HEK293 (cell line): ENCODE results near the gene SRP9.

Source experiments
- BCL11A ChIP-seq: fragments of 450-650 bp; formaldehyde crosslinking; IDR thresholded peaks from 2 replicates; pipeline ENCODE4 v1.5.1; 2016; ENCODE audit warnings: low read depth, missing biosample characterization, missing genetic modification characterization
- EGR2 ChIP-seq: fragments of 450-650 bp; formaldehyde crosslinking; IDR thresholded peaks from 2 replicates; pipeline ENCODE4 v1.5.1; 2016; ENCODE audit warnings: low read depth, missing biosample characterization, missing genetic modification characterization
- GLIS1 ChIP-seq: fragments of 450-650 bp; formaldehyde crosslinking; IDR thresholded peaks from 2 replicates; pipeline ENCODE4 v1.5.1; 2016; ENCODE audit warnings: missing biosample characterization, missing genetic modification characterization
- HOXD13 ChIP-seq: sonication (generic); formaldehyde crosslinking; IDR thresholded peaks from 2 replicates; pipeline ENCODE4 v1.8.0; 2022; ENCODE audit warnings: missing genetic modification reagents, borderline replicate concordance
- IKZF3 ChIP-seq: fragments of 450-650 bp; IDR thresholded peaks from 2 replicates; pipeline ENCODE4 v1.5.0; 2018; ENCODE audit warnings: missing biosample characterization, mild to moderate bottlenecking, missing genetic modification characterization, moderate library complexity
- MEIS1 ChIP-seq: sonication (generic); formaldehyde crosslinking; IDR thresholded peaks from 2 replicates; pipeline ENCODE4 v1.8.1; 2022; ENCODE audit warnings: missing genetic modification reagents, mild to moderate bottlenecking, borderline replicate concordance
- MYNN ChIP-seq: fragments of 450-650 bp; formaldehyde crosslinking; IDR thresholded peaks from 2 replicates; pipeline ENCODE4 v1.5.1; 2016; ENCODE audit warnings: missing biosample characterization, missing genetic modification characterization, borderline replicate concordance
- REPIN1 ChIP-seq: fragments of 450-650 bp; formaldehyde crosslinking; IDR thresholded peaks from 2 replicates; pipeline ENCODE4 v1.5.1; 2017; ENCODE audit warnings: missing biosample characterization, missing genetic modification characterization, low read depth
- SALL2 ChIP-seq: fragments of 450-650 bp; formaldehyde crosslinking; IDR thresholded peaks from 2 replicates; pipeline ENCODE4 v1.5.0; 2017; ENCODE audit warnings: missing biosample characterization, mild to moderate bottlenecking, missing genetic modification characterization, borderline replicate concordance
- TRIM28 ChIP-seq: IDR thresholded peaks from 2 replicates; pipeline ENCODE4 v1.6.1; 2011; ENCODE audit warnings: low read length, control low read depth, borderline replicate concordance
- YY2 ChIP-seq: fragments of 450-650 bp; formaldehyde crosslinking; IDR thresholded peaks from 2 replicates; pipeline ENCODE4 v1.5.1; 2016; ENCODE audit warnings: missing biosample characterization, missing genetic modification characterization
- ZFP3 ChIP-seq: fragments of 450-650 bp; formaldehyde crosslinking; IDR thresholded peaks from 2 replicates; pipeline ENCODE4 v1.5.1; 2016; ENCODE audit warnings: low read depth, missing biosample characterization, missing genetic modification characterization
- ZNF114 ChIP-seq: fragments of 450-650 bp; formaldehyde crosslinking; IDR thresholded peaks from 2 replicates; pipeline ENCODE4 v1.5.0; 2017; ENCODE audit warnings: missing biosample characterization, missing genetic modification characterization
- ZNF138 ChIP-seq: fragments of 450-650 bp; formaldehyde crosslinking; IDR thresholded peaks from 2 replicates; pipeline ENCODE4 v1.5.1; 2016; ENCODE audit warnings: missing biosample characterization, missing genetic modification characterization, borderline replicate concordance
- ZNF155 ChIP-seq: fragments of 450-650 bp; formaldehyde crosslinking; IDR thresholded peaks from 2 replicates; pipeline ENCODE4 v1.5.1; 2016; ENCODE audit warnings: missing biosample characterization, missing genetic modification characterization
- ZNF175 ChIP-seq: fragments of 450-650 bp; formaldehyde crosslinking; IDR thresholded peaks from 2 replicates; pipeline ENCODE4 v1.5.1; 2016; ENCODE audit warnings: missing biosample characterization, missing genetic modification characterization
- ZNF214 ChIP-seq: fragments of 450-650 bp; formaldehyde crosslinking; IDR thresholded peaks from 2 replicates; pipeline ENCODE4 v1.5.1; 2017; ENCODE audit warnings: missing biosample characterization, mild to moderate bottlenecking, missing genetic modification characterization, borderline replicate concordance
- ZNF24 ChIP-seq: fragments of 450-650 bp; formaldehyde crosslinking; IDR thresholded peaks from 2 replicates; pipeline ENCODE4 v1.5.1; 2016; ENCODE audit warnings: missing biosample characterization, missing genetic modification characterization
- ZNF248 ChIP-seq: fragments of 450-650 bp; formaldehyde crosslinking; IDR thresholded peaks from 2 replicates; pipeline ENCODE4 v1.5.1; 2017; ENCODE audit warnings: missing biosample characterization, missing genetic modification characterization
- ZNF266 ChIP-seq: fragments of 450-650 bp; formaldehyde crosslinking; IDR thresholded peaks from 2 replicates; pipeline ENCODE4 v1.5.1; 2016; ENCODE audit warnings: missing biosample characterization, missing genetic modification characterization, low read depth
- ZNF324 ChIP-seq: fragments of 450-650 bp; formaldehyde crosslinking; IDR thresholded peaks from 2 replicates; pipeline ENCODE4 v1.5.1; 2016; ENCODE audit warnings: missing biosample characterization, missing genetic modification characterization
- ZNF335 ChIP-seq: fragments of 450-650 bp; formaldehyde crosslinking; conservative IDR thresholded peaks from 2 replicates; pipeline ENCODE4 v1.5.1; 2016; ENCODE audit warnings: missing biosample characterization, missing genetic modification characterization
- ZNF391 ChIP-seq: fragments of 450-650 bp; formaldehyde crosslinking; IDR thresholded peaks from 2 replicates; pipeline ENCODE4 v1.5.1; 2016; ENCODE audit warnings: low read depth, missing biosample characterization, missing genetic modification characterization, borderline replicate concordance
- ZNF433 ChIP-seq: fragments of 450-650 bp; formaldehyde crosslinking; IDR thresholded peaks from 2 replicates; pipeline ENCODE4 v1.5.1; 2016; ENCODE audit warnings: missing biosample characterization, missing genetic modification characterization, low read depth
- ZNF514 ChIP-seq: fragments of 450-650 bp; formaldehyde crosslinking; IDR thresholded peaks from 2 replicates; pipeline ENCODE4 v1.5.1; 2016; ENCODE audit warnings: missing biosample characterization, missing genetic modification characterization
- ZNF585B ChIP-seq: fragments of 450-650 bp; formaldehyde crosslinking; IDR thresholded peaks from 2 replicates; pipeline ENCODE4 v1.5.1; 2016; ENCODE audit warnings: missing biosample characterization, missing genetic modification characterization
- ZXDB ChIP-seq: fragments of 450-650 bp; formaldehyde crosslinking; IDR thresholded peaks from 2 replicates; pipeline ENCODE4 v1.5.1; 2016; ENCODE audit warnings: missing biosample characterization, missing genetic modification characterization
- TF ChIP-seq, protein P1 (sequence below): fragments of 450-650 bp; formaldehyde crosslinking; IDR thresholded peaks from 2 replicates; pipeline ENCODE4 v1.5.1; 2016; ENCODE audit warnings: missing biosample characterization, missing genetic modification characterization
- TF ChIP-seq, protein P2 (sequence below): fragments of 450-650 bp; formaldehyde crosslinking; IDR thresholded peaks from 2 replicates; pipeline ENCODE4 v1.5.0; 2017; ENCODE audit warnings: missing biosample characterization, missing genetic modification characterization, borderline replicate concordance
- TF ChIP-seq, protein P3 (sequence below): fragments of 450-650 bp; formaldehyde crosslinking; IDR thresholded peaks from 2 replicates; pipeline ENCODE4 v1.5.1; 2016; ENCODE audit warnings: missing biosample characterization, missing genetic modification characterization
- TF ChIP-seq, protein P4 (sequence below): sonication (generic); formaldehyde crosslinking; IDR thresholded peaks from 2 replicates; pipeline ENCODE4 v1.8.1; 2022; ENCODE audit warnings: mild to moderate bottlenecking, moderate library complexity, missing genetic modification reagents
- TF ChIP-seq, protein P5 (sequence below): fragments of 450-650 bp; formaldehyde crosslinking; IDR thresholded peaks from 2 replicates; pipeline ENCODE4 v1.5.1; 2016; ENCODE audit warnings: missing biosample characterization, missing genetic modification characterization
- TF ChIP-seq, protein P6 (sequence below): fragments of 450-650 bp; formaldehyde crosslinking; IDR thresholded peaks from 2 replicates; pipeline ENCODE4 v1.5.1; 2016; ENCODE audit warnings: missing biosample characterization, missing genetic modification characterization

Gene SRP9

DNA sequence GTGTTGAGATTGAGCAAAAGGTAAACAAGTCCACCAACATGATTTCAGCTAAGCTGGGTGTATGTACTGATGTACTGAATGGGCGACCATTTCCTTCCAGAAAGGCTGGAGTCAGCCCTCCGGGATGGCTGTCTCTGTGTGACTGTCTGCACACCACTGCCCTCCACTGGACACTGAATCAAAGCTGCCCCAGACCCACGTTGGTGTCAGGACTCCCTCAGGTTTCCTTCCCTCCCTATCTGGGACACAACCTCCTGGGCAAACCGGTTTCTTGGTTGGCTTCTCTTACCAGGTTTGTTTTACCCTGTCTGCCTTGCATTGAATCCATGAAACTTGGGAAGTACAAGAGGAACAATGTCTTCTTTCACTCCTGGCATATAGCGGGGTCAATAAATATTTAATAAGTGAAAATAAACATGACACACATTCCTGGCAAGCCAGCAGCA lies 5.3 kb upstream of the SRP9 start (continued):
- TF ChIP-seq, protein P1, sequence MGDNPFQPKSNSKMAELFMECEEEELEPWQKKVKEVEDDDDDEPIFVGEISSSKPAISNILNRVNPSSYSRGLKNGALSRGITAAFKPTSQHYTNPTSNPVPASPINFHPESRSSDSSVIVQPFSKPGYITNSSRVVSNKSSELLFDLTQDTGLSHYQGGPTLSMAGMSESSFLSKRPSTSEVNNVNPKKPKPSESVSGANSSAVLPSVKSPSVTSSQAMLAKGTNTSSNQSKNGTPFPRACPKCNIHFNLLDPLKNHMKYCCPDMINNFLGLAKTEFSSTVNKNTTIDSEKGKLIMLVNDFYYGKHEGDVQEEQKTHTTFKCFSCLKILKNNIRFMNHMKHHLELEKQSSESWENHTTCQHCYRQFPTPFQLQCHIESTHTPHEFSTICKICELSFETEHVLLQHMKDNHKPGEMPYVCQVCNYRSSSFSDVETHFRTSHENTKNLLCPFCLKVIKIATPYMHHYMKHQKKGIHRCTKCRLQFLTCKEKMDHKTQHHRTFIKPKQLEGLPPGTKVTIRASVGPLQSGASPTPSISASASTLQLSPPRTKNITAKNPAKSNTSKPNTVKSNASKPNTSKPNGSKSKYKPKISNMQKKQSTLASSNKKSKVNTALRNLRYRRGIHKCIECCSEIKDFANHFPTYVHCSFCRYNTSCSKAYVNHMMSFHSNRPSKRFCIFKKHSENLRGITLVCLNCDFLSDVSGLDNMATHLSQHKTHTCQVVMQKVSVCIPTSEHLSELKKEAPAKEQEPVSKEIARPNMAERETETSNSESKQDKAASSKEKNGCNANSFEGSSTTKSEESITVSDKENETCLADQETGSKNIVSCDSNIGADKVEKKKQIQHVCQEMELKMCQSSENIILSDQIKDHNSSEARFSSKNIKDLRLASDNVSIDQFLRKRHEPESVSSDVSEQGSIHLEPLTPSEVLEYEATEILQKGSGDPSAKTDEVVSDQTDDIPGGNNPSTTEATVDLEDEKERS (tag by site-specific recombination), result 0 out of 2 replicates have a peak, but pooled peaks have one; percentile 34
- no peak for TF ChIP-seq ZNF24 (tag by site-specific recombination)
- no peak for TF ChIP-seq ZNF391
- peak; percentile 47; the same call in 1 of the 2 replicates for TF ChIP-seq ZXDB (tag by site-specific recombination)
- no peak; the same call in 1 of the 2 replicates for TF ChIP-seq MEIS1 (CRISPR knock-in tag)
- no peak for TF ChIP-seq EGR2
- TF ChIP-seq IKZF3 (tag by site-specific recombination), result peak; percentile 79
- TF ChIP-seq, protein P2, sequence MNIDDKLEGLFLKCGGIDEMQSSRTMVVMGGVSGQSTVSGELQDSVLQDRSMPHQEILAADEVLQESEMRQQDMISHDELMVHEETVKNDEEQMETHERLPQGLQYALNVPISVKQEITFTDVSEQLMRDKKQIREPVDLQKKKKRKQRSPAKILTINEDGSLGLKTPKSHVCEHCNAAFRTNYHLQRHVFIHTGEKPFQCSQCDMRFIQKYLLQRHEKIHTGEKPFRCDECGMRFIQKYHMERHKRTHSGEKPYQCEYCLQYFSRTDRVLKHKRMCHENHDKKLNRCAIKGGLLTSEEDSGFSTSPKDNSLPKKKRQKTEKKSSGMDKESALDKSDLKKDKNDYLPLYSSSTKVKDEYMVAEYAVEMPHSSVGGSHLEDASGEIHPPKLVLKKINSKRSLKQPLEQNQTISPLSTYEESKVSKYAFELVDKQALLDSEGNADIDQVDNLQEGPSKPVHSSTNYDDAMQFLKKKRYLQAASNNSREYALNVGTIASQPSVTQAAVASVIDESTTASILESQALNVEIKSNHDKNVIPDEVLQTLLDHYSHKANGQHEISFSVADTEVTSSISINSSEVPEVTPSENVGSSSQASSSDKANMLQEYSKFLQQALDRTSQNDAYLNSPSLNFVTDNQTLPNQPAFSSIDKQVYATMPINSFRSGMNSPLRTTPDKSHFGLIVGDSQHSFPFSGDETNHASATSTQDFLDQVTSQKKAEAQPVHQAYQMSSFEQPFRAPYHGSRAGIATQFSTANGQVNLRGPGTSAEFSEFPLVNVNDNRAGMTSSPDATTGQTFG (tag by site-specific recombination), result no peak
- TF ChIP-seq GLIS1 (tag by site-specific recombination), result peak; percentile 73
- no peak for TF ChIP-seq ZNF114 (tag by site-specific recombination)
- TF ChIP-seq, protein P3, sequence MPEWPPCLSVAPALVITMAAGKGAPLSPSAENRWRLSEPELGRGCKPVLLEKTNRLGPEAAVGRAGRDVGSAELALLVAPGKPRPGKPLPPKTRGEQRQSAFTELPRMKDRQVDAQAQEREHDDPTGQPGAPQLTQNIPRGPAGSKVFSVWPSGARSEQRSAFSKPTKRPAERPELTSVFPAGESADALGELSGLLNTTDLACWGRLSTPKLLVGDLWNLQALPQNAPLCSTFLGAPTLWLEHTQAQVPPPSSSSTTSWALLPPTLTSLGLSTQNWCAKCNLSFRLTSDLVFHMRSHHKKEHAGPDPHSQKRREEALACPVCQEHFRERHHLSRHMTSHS (tag by site-specific recombination), result no peak
- TF ChIP-seq, protein P4, sequence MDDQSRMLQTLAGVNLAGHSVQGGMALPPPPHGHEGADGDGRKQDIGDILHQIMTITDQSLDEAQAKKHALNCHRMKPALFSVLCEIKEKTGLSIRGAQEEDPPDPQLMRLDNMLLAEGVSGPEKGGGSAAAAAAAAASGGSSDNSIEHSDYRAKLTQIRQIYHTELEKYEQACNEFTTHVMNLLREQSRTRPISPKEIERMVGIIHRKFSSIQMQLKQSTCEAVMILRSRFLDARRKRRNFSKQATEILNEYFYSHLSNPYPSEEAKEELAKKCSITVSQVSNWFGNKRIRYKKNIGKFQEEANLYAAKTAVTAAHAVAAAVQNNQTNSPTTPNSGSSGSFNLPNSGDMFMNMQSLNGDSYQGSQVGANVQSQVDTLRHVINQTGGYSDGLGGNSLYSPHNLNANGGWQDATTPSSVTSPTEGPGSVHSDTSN, result no peak
- no peak for TF ChIP-seq MYNN (tag by site-specific recombination)
- no peak for TF ChIP-seq TRIM28
- no peak for TF ChIP-seq HOXD13 (CRISPR knock-in tag)
- no peak for TF ChIP-seq ZNF585B (tag by site-specific recombination)
- TF ChIP-seq REPIN1 (tag by site-specific recombination), result peak; percentile 19; the same call in 1 of the 2 replicates
- no peak for TF ChIP-seq ZNF155 (tag by site-specific recombination)
- TF ChIP-seq SALL2 (tag by site-specific recombination), result no peak
- TF ChIP-seq, protein P5, sequence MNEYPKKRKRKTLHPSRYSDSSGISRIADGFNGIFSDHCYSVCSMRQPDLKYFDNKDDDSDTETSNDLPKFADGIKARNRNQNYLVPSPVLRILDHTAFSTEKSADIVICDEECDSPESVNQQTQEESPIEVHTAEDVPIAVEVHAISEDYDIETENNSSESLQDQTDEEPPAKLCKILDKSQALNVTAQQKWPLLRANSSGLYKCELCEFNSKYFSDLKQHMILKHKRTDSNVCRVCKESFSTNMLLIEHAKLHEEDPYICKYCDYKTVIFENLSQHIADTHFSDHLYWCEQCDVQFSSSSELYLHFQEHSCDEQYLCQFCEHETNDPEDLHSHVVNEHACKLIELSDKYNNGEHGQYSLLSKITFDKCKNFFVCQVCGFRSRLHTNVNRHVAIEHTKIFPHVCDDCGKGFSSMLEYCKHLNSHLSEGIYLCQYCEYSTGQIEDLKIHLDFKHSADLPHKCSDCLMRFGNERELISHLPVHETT, result no peak
- no peak for TF ChIP-seq ZNF214 (tag by site-specific recombination)
- no peak for TF ChIP-seq ZNF248 (tag by site-specific recombination)
- TF ChIP-seq, protein P6, sequence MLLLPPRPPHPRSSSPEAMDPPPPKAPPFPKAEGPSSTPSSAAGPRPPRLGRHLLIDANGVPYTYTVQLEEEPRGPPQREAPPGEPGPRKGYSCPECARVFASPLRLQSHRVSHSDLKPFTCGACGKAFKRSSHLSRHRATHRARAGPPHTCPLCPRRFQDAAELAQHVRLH (tag by site-specific recombination), result no peak
- no peak for TF ChIP-seq ZNF266 (tag by site-specific recombination)
- peak; percentile 33 for TF ChIP-seq ZNF335 (tag by site-specific recombination)
- TF ChIP-seq BCL11A, result no peak
- no peak for TF ChIP-seq ZNF514 (tag by site-specific recombination)
- no peak for TF ChIP-seq ZNF138 (tag by site-specific recombination)
- no peak for TF ChIP-seq ZNF324 (tag by site-specific recombination)
- no peak for TF ChIP-seq ZFP3 (tag by site-specific recombination)
- no peak for TF ChIP-seq ZNF433 (tag by site-specific recombination)
- TF ChIP-seq YY2 (tag by site-specific recombination), result no peak
- no peak for TF ChIP-seq ZNF175 (tag by site-specific recombination)
